Osteoblast (primary cell): ENCODE results near the gene F13A1. TPM values are rescaled to one million over a fixed set of nuclear protein-coding genes. Genes with fewer than 3 reads are reported as not detected.

Experiments
- DNase-seq: peaks from one replicate; pipeline ENCODE4 v3.0.0; 2011; ENCODE audit warnings: low spot score, mixed read lengths; ENCODE audit not compliant: insufficient read length; ENCODE audit errors: missing footprints
- H2AFZ ChIP-seq: 2 replicates; pipeline ENCODE4 v1.6.0; 2011; ENCODE audit warnings: mild to moderate bottlenecking, low read length
- H3K27ac ChIP-seq: 2 replicates; pipeline ENCODE4 v1.5.1; 2011; ENCODE audit warnings: mild to moderate bottlenecking, low read depth, low read length, moderate library complexity
- H3K27me3 ChIP-seq: 2 replicates; pipeline ENCODE4 v1.6.0; 2012; ENCODE audit warnings: mild to moderate bottlenecking, control low read depth, inconsistent platforms, low read length, moderate library complexity; ENCODE audit not compliant: insufficient read depth
- H3K36me3 ChIP-seq: 2 replicates; pipeline ENCODE4 v1.5.1; 2011; ENCODE audit warnings: mild to moderate bottlenecking, low read length, control low read depth, moderate library complexity; ENCODE audit not compliant: insufficient read depth
- H3K4me1 ChIP-seq: 2 replicates; pipeline ENCODE4 v1.5.1; 2011; ENCODE audit warnings: mild to moderate bottlenecking, low read length, control low read depth, moderate library complexity; ENCODE audit not compliant: insufficient read depth
- H3K4me2 ChIP-seq: 2 replicates; pipeline ENCODE4 v1.6.0; 2011; ENCODE audit warnings: mild to moderate bottlenecking, low read length; ENCODE audit not compliant: insufficient read depth
- H3K4me3 ChIP-seq: fragments of 200-600 bp; sonication (generic); 3 replicates; pipeline ENCODE4 v1.5.1; 2012; ENCODE audit warnings: mild to moderate bottlenecking, low read length, inconsistent platforms; ENCODE audit not compliant: insufficient read depth
- H3K79me2 ChIP-seq: 2 replicates; pipeline ENCODE4 v1.6.0; 2012; ENCODE audit warnings: mild to moderate bottlenecking, low read length, control low read depth, inconsistent platforms; ENCODE audit not compliant: insufficient read depth
- H3K9me3 ChIP-seq: 2 replicates; pipeline ENCODE4 v1.5.1; 2011; ENCODE audit warnings: low read depth, low read length, control low read depth
- H4K20me1 ChIP-seq: 2 replicates; pipeline ENCODE4 v1.6.0; 2012; ENCODE audit warnings: mild to moderate bottlenecking, low read length, control low read depth; ENCODE audit not compliant: insufficient read depth
- CTCF ChIP-seq: IDR thresholded peaks from 2 replicates; pipeline ENCODE4 v1.5.1; 2011; ENCODE audit warnings: mild to moderate bottlenecking, low read depth, low read length, moderate library complexity; ENCODE audit errors: extremely low read depth
- total RNA-seq: library from RNA; depleted of rRNA; stranded (reverse); fragments of >200 nt; gene quantifications from 2 replicates; pipeline ENCODE4 v1.2.3, GENCODE V29; 2012

Gene F13A1
- total RNA-seq, 1 donor: under 0.01 TPM

- no peaks in the 10 kb centered on the region for H4K20me1 ChIP-seq
- H3K36me3 ChIP-seq: no peaks in the 10 kb centered on the region
- DNase-seq: no peak
- H3K27ac ChIP-seq: no peak overlapping the region
- H3K79me2 ChIP-seq: no peaks in the 10 kb centered on the region
- no peak overlapping the region for H3K4me3 ChIP-seq
- H3K4me1 ChIP-seq: no peaks in the 10 kb centered on the region
- H3K27me3 ChIP-seq: no peaks in the 10 kb centered on the region
- H3K4me2 ChIP-seq: no peak overlapping the region
- no peak overlapping the region for H2AFZ ChIP-seq
- TF ChIP-seq CTCF: no peak
- H3K9me3 ChIP-seq: no peaks in the 10 kb centered on the region
Measured at GRCh38 chr6:6320901-6321300, 439 bp upstream of the F13A1 start.

- H3K4me3 ChIP-seq: no peak overlapping the region
- no peak for DNase-seq
- no peak overlapping the region for H3K4me2 ChIP-seq
- no peak overlapping the region for H3K27ac ChIP-seq
- H3K36me3 ChIP-seq: no peaks in the 10 kb centered on the region
- TF ChIP-seq CTCF: no peak
- no peaks in the 10 kb centered on the region for H4K20me1 ChIP-seq
- H2AFZ ChIP-seq: no peak overlapping the region
- H3K27me3 ChIP-seq: no peaks in the 10 kb centered on the region
- H3K79me2 ChIP-seq: no peaks in the 10 kb centered on the region
- H3K4me1 ChIP-seq: no peaks in the 10 kb centered on the region
- H3K9me3 ChIP-seq: no peaks in the 10 kb centered on the region
Measured at GRCh38 chr6:6317825-6318733, 2.4 kb downstream of the F13A1 start.

- Histone ChIP-seq H3K27me3 (no peaks in the 10 kb centered on the region), H2AFZ (no peak overlapping the region), H3K4me2 (no peak overlapping the region), H3K79me2 (no peaks in the 10 kb centered on the region), H3K4me1 (no peaks in the 10 kb centered on the region), H3K4me3 (no peak overlapping the region), H3K36me3 (no peaks in the 10 kb centered on the region), H4K20me1 (no peaks in the 10 kb centered on the region), H3K9me3 (no peaks in the 10 kb centered on the region), H3K27ac (no peak overlapping the region)
- no peak for DNase-seq
- no peak for TF ChIP-seq CTCF
Measured at GRCh38 chr6:6317386-6317785, 3.1 kb downstream of the F13A1 start.

GRCh38 chr6:6315660-6316059, 4.8 kb downstream of the F13A1 start:
- no peaks in the 10 kb centered on the region for H3K36me3 ChIP-seq
- DNase-seq: no peak
- no peaks in the 10 kb centered on the region for H3K9me3 ChIP-seq
- TF ChIP-seq CTCF: peak; percentile 68
- no peaks in the 10 kb centered on the region for H4K20me1 ChIP-seq
- H3K4me2 ChIP-seq: no peak overlapping the region
- no peaks in the 10 kb centered on the region for H3K27me3 ChIP-seq
- H3K79me2 ChIP-seq: no peaks in the 10 kb centered on the region
- no peaks in the 10 kb centered on the region for H3K4me1 ChIP-seq
- H3K27ac ChIP-seq: no peak overlapping the region
- H3K4me3 ChIP-seq: no peak overlapping the region
- no peak overlapping the region for H2AFZ ChIP-seq
